ENCODE measurements around the gene SGCD. TPM values are rescaled to one million over a fixed set of nuclear protein-coding genes. Genes with fewer than 3 reads are reported as not detected.

Gene SGCD
- total and polyA plus RNA-seq, 10 donors = 0.26 to 5.3 (median 1.3) TPM

- no peak for DNase-seq
- 31 to 62% (median 51%) methylated on average over 1 of the region's 1 CpG for WGBS, 5 donors
- intact Hi-C loops (cut with DNase I; ENCODE audit: low total_unique reads) = no loop called here
Measured at GRCh38 chr5:156331181-156331580, 4.2 kb downstream of the SGCD start.

GRCh38 chr5:156331845-156332244 is 4.9 kb downstream of the SGCD start:
- Histone ChIP-seq H3K27ac (no peak overlapping the region), H3K36me3 (no peaks in the 10 kb centered on the region), H3K4me3 (no peak overlapping the region), H3K4me1 (no peaks in the 10 kb centered on the region), H3K9me3 (no peaks in the 10 kb centered on the region), H3K27me3 (replicated peaks in 1 of 7) (peaks cover 0 to 4% (median 0%) of the 10 kb centered on the region in 7 donors)
- intact Hi-C loops (cut with DNase I; ENCODE audit: low total_unique reads) = no loop called here
- DNase-seq = no peak
- 92 to 95% (median 92%) methylated on average over 6 of the region's 6 CpGs for WGBS, 5 donors
- TF ChIP-seq CTCF (IDR thresholded peaks at IDR 0.05 in 8 of 11, conservative IDR thresholded peaks at IDR 0.05 in 3 of 11) (no peak), POLR2AphosphoS5 (IDR thresholded peaks at IDR 0.05) (no peak), POLR2A (IDR thresholded peaks at IDR 0.05) (no peak)

More at GRCh38 chr5:156331181-156331580, 4.2 kb downstream of the SGCD start:
- Histone ChIP-seq H3K36me3 (no peaks in the 10 kb centered on the region), H3K9me3 (no peaks in the 10 kb centered on the region), H3K4me3 (no peak overlapping the region), H3K27me3 (replicated peaks in 1 of 7) (peaks cover 0 to 5% (median 0%) of the 10 kb centered on the region in 7 donors), H3K4me1 (no peaks in the 10 kb centered on the region), H3K27ac (no peak overlapping the region)
- TF ChIP-seq CTCF (IDR thresholded peaks at IDR 0.05 in 8 of 11, conservative IDR thresholded peaks at IDR 0.05 in 3 of 11) = no peak
- no peak for TF ChIP-seq POLR2AphosphoS5 (IDR thresholded peaks at IDR 0.05)
- TF ChIP-seq POLR2A (IDR thresholded peaks at IDR 0.05) = no peak

GRCh38 chr5:156332245-156332644 is 5.3 kb downstream of the SGCD start:
- peaks cover 0 to under 1% (median 0%) of the 10 kb centered on the region in 7 donors for H3K27me3 ChIP-seq (replicated peaks in 1 of 7)

More at GRCh38 chr5:156332245-156332644, 5.3 kb downstream of the SGCD start:
- Histone ChIP-seq H3K27ac (no peak overlapping the region), H3K4me1 (no peaks in the 10 kb centered on the region), H3K9me3 (no peaks in the 10 kb centered on the region), H3K4me3 (no peak overlapping the region), H3K36me3 (no peaks in the 10 kb centered on the region)
- intact Hi-C loops (cut with DNase I; ENCODE audit: low total_unique reads) = no loop called here
- WGBS, 5 donors = 38 to 59% (median 46%) methylated on average over 2 of the region's 2 CpGs
- no peak for DNase-seq
- TF ChIP-seq CTCF (IDR thresholded peaks at IDR 0.05 in 8 of 11, conservative IDR thresholded peaks at IDR 0.05 in 3 of 11) (no peak), POLR2A (IDR thresholded peaks at IDR 0.05) (no peak), POLR2AphosphoS5 (IDR thresholded peaks at IDR 0.05) (no peak)

Data from spleen (tissue), 11 donors.